ENCODE measurements around the gene RPL18A.

Gene RPL18A

GRCh38 chr19:17859533-17860330 is at the start of gene RPL18A:
TSS of gene RPL18A (plus strand) at chr19:17859910. CDS start at chr19:17859957, 47 bp downstream.
- peak; percentile 100 for DNase-seq (ENCODE audit: low read depth)

- no peak for DNase-seq (ENCODE audit: low read depth)
Observed at GRCh38 chr19:17811103-17811502, 48.6 kb upstream of the RPL18A start.

- no peak for DNase-seq (ENCODE audit: low read depth)
Observed at GRCh38 chr19:17811681-17812080, 48.0 kb upstream of the RPL18A start.

- DNase-seq (ENCODE audit: low read depth): no peak
Observed at GRCh38 chr19:17812099-17812498, 47.6 kb upstream of the RPL18A start.

GRCh38 chr19:17817668-17818363 is 41.9 kb upstream of the RPL18A start:
- DNase-seq (ENCODE audit: low read depth): no peak

- DNase-seq (ENCODE audit: low read depth): no peak
Observed at GRCh38 chr19:17821190-17821589, 38.5 kb upstream of the RPL18A start, which contains the start of gene INSL3. TSS of gene INSL3 (minus strand) at chr19:17821519. CDS start at chr19:17821506, 13 bp downstream.

GRCh38 chr19:17824339-17824738 is 35.4 kb upstream of the RPL18A start:
- DNase-seq (ENCODE audit: low read depth): no peak

GRCh38 chr19:17826508-17827056 is 33.1 kb upstream of the RPL18A start:
- DNase-seq (ENCODE audit: low read depth): no peak

- no peak for DNase-seq (ENCODE audit: low read depth)
Observed at GRCh38 chr19:17829855-17830566, 29.7 kb upstream of the RPL18A start.

- DNase-seq (ENCODE audit: low read depth): peak; percentile 48
Observed at GRCh38 chr19:17830567-17831418, 28.9 kb upstream of the RPL18A start.

GRCh38 chr19:17831419-17831888 is 28.3 kb upstream of the RPL18A start:
- no peak for DNase-seq (ENCODE audit: low read depth)

- DNase-seq (ENCODE audit: low read depth): no peak
Observed at GRCh38 chr19:17832443-17833208, 27.1 kb upstream of the RPL18A start.

GRCh38 chr19:17834350-17835181 is 25.1 kb upstream of the RPL18A start:
- DNase-seq (ENCODE audit: low read depth): peak; percentile 33

GRCh38 chr19:17835182-17836006 is 24.3 kb upstream of the RPL18A start:
- no peak for DNase-seq (ENCODE audit: low read depth)

GRCh38 chr19:17836530-17836929 is 23.2 kb upstream of the RPL18A start:
- no peak for DNase-seq (ENCODE audit: low read depth)

GRCh38 chr19:17837972-17838371 is 21.7 kb upstream of the RPL18A start:
- DNase-seq (ENCODE audit: low read depth): no peak

GRCh38 chr19:17840019-17840418 is 19.7 kb upstream of the RPL18A start:
- DNase-seq (ENCODE audit: low read depth): no peak

GRCh38 chr19:17841371-17841809 is 18.3 kb upstream of the RPL18A start:
- DNase-seq (ENCODE audit: low read depth): no peak
